NCI-H2196 (cell line): ENCODE results near the gene GYS1.

Source experiments
- DNase-seq: peaks from one replicate; lab custom pipeline; 2025; ENCODE audit not compliant: unreplicated experiment; lab: John Stamatoyannopoulos, UW

GYS1 gene

GRCh38 chr19:48965040-48965805, 27.9 kb downstream of the GYS1 start, which contains the start of gene FTL:
FTL (plus strand) TSS chr19:48965309; CDS start chr19:48965508, 199 bp downstream.
- DNase-seq = peak; percentile 91

GRCh38 chr19:48964205-48965039, 28.7 kb downstream of the GYS1 start:
- DNase-seq = no peak

GRCh38 chr19:48963371-48964204, 29.5 kb downstream of the GYS1 start:
- DNase-seq = no peak

DNA sequence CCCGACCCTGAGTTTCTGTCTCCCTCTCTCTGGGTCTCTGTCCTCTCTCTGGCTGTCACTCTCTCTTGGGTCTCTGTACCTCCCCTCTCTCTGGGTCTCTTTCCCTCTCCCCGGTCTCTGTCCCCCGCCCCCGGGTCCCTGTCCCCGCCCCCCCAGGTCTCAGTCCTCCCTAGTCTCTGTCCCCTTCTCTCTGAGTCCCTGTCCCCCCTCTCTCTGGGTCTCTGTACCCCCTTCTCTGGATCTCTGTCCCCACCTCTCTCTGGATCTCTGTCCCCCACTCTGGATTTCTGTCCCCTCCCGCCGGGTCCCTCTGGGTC, 30.3 kb downstream of the GYS1 start:
- no peak for DNase-seq

- no peak for DNase-seq
These were observed 30.9 kb downstream of the GYS1 start for GRCh38 chr19:48962029-48962848.

GRCh38 chr19:48961673-48962028, 31.5 kb downstream of the GYS1 start:
- no peak for DNase-seq

- DNase-seq = no peak
These were observed 32.0 kb downstream of the GYS1 start for GRCh38 chr19:48961051-48961649.

GRCh38 chr19:48959341-48960239, 33.5 kb downstream of the GYS1 start:
- no peak for DNase-seq

- no peak for DNase-seq
These were observed 35.1 kb downstream of the GYS1 start for GRCh38 chr19:48958006-48958405.

GRCh38 chr19:48955308-48955958, 37.7 kb downstream of the GYS1 start:
- no peak for DNase-seq

- DNase-seq = peak; percentile 98
These were observed 38.4 kb downstream of the GYS1 start, which contains the start of gene BAX for GRCh38 chr19:48954595-48955307. BAX (plus strand) TSS chr19:48954875; CDS start chr19:48954929, 54 bp downstream.

- DNase-seq = no peak
These were observed 39.0 kb downstream of the GYS1 start for GRCh38 chr19:48953990-48954594.

DNA sequence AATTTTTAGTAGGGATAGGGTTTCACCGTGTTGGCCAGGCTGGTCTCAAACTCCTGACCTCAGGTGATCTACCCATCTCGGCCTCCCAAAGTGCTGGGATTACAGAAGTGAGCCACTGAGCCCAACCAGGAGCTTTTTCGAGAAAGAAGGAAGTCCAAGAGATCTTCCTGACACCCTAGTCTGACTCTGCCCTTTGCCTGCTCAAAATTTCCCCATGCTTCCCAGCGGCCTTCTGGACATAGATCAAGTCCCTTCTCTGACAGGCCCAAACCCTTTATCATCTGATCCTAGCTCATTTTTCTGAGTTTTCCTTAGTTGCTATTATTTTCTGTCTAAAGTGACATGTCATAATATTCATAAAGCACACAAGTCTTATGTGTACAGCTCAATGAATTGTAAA, 40.0 kb downstream of the GYS1 start:
- DNase-seq = no peak

GRCh38 chr19:48950830-48951519, 42.1 kb downstream of the GYS1 start:
- DNase-seq = no peak

DNA sequence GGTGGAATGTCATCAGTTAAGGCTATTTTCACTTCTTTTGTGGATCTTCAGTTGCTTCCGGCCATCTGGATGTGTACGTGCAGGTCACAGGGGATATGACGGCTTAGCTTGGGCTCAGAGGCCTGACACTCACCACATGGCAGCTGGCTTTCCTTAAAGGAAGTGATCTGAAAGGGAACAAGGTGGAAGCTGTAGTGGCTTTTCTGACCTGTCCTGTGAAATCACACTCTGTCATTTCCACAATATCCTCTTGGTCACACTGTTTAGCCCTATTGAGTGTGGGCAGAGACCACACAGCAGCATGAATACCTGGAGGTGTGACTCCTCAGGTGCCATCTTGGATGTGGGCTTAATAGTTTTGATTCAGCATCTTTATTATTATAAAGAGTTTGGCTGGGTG, 43.0 kb downstream of the GYS1 start:
- no peak for DNase-seq

GRCh38 chr19:48947258-48947542, 45.9 kb downstream of the GYS1 start:
- DNase-seq = no peak
